Smooth muscle cell (in vitro differentiated cells): ENCODE data around the gene CERK. TPM values are rescaled to one million over a fixed set of nuclear protein-coding genes. Genes with fewer than 3 reads are reported as not detected.
"Not testable (repeated sequence)": the region's sequence is repeated elsewhere in the genome, so short reads cannot be mapped to it uniquely, and the experiment has no call there.

Experiments used
- DNase-seq: peaks from one replicate; lab custom pipeline; 2025; ENCODE audit not compliant: unreplicated experiment; lab: John Stamatoyannopoulos, UW
- H2AFZ ChIP-seq: fragments of 200-600 bp; sonication (generic); 2 replicates; pipeline ENCODE4 v1.6.0; 2016; ENCODE audit warnings: antibody characterized with exemption, low read depth, mild to moderate bottlenecking
- H3F3A ChIP-seq: fragments of 200-600 bp; sonication (generic); 2 replicates; pipeline ENCODE4 v1.6.0; 2017; ENCODE audit warnings: antibody characterized with exemption, low read depth
- H3K27ac ChIP-seq: fragments of 200-600 bp; sonication (generic); 2 replicates; pipeline ENCODE4 v1.5.1; 2016; ENCODE audit warnings: low read depth, mild to moderate bottlenecking
- H3K27me3 ChIP-seq: fragments of 200-600 bp; sonication (generic); 2 replicates; pipeline ENCODE4 v1.6.1; 2016; ENCODE audit warnings: low read depth, mild to moderate bottlenecking
- H3K36me3 ChIP-seq: fragments of 200-600 bp; sonication (generic); 2 replicates; pipeline ENCODE4 v1.5.1; 2016; ENCODE audit warnings: low read depth
- H3K4me1 ChIP-seq: fragments of 200-600 bp; sonication (generic); 2 replicates; pipeline ENCODE4 v1.5.1; 2016; ENCODE audit warnings: low read depth
- H3K4me2 ChIP-seq: fragments of 200-600 bp; sonication (generic); 2 replicates; pipeline ENCODE4 v1.6.0; 2016; ENCODE audit warnings: mild to moderate bottlenecking
- H3K4me3 ChIP-seq: fragments of 200-600 bp; sonication (generic); 2 replicates; pipeline ENCODE4 v1.5.1; 2016; ENCODE audit warnings: mild to moderate bottlenecking
- H3K79me2 ChIP-seq: fragments of 200-600 bp; sonication (generic); 2 replicates; pipeline ENCODE4 v1.6.0; 2016; ENCODE audit warnings: low read depth, mild to moderate bottlenecking
- H3K9ac ChIP-seq: fragments of 200-600 bp; sonication (generic); 2 replicates; pipeline ENCODE4 v1.6.0; 2016; ENCODE audit warnings: low read depth
- H3K9me3 ChIP-seq: fragments of 200-600 bp; sonication (generic); replicated peaks from 2 replicates; pipeline ENCODE4 v1.5.1; 2016; ENCODE audit warnings: low read depth
- H4K20me1 ChIP-seq: fragments of 200-600 bp; sonication (generic); 2 replicates; pipeline ENCODE4 v1.6.0; 2016; ENCODE audit warnings: low read depth
- WGBS: methylation state at CpG from one replicate; pipeline ENCODE4 v1.1.7; 2016; ENCODE audit warnings: low lambda C conversion rate; 5-methylcytosine and 5-hydroxymethylcytosine counted together
- polyA plus RNA-seq: library from polyadenylated mRNA; unstranded; fragments of >200 nt; fragmentation: Nextera tagmentation; extraction: Ambion mirVana; gene quantifications from 2 replicates; pipeline ENCODE4 v1.2.1, GENCODE V29; 2016
- total RNA-seq: library from RNA; depleted of rRNA; stranded (reverse); fragments of >200 nt; gene quantifications from 2 replicates; pipeline ENCODE4 v1.2.3, GENCODE V29; 2014
- TF ChIP-seq, protein P1 (sequence below): fragments of 200-600 bp; sonication (generic); IDR thresholded peaks from 2 replicates; pipeline ENCODE4 v1.5.1; 2017; ENCODE audit warnings: borderline replicate concordance, mild to moderate bottlenecking, antibody characterized with exemption; ENCODE audit not compliant: insufficient read depth, poor library complexity, severe bottlenecking

CERK gene
- total and polyA plus RNA-seq, 2 experiments from 2014 or later: 25.4 to 25.6 TPM

DNA sequence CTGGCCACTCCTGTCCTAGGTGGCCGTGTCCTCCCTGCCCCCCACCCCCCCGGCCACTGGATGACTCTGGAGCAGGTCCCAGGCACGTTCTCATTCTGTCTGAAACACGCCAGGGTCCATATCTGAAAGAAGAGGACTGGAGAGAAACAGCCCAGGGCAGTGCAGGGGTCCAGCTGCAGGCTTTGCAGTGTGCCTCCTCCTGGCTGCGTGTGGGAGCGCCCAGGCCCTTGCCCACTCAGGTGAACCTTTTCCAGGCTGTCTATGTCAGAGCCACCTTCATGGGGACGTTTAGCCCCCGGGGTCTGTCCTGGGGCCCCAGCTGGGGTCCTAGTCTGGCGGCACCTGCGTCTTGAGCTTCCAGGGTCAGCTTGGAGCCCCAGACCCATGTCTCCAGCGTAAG is 102.3 kb downstream of the CERK start:
- Histone ChIP-seq H3K9me3 (no peaks in the 10 kb centered on the region), H3F3A (no peaks in the 10 kb centered on the region), H2AFZ (no peak overlapping the region), H4K20me1 (no peaks in the 10 kb centered on the region), H3K4me1 (peaks cover 3% of the 10 kb centered on the region), H3K79me2 (no peaks in the 10 kb centered on the region), H3K9ac (no peak overlapping the region), H3K36me3 (no peaks in the 10 kb centered on the region), H3K27ac (no peak overlapping the region), H3K27me3 (no peaks in the 10 kb centered on the region), H3K4me2 (no peak overlapping the region), H3K4me3 (no peak overlapping the region)
- 80% methylated on average over 10 of the region's 11 CpGs for WGBS
- no peak for DNase-seq
- TF ChIP-seq, protein P1, sequence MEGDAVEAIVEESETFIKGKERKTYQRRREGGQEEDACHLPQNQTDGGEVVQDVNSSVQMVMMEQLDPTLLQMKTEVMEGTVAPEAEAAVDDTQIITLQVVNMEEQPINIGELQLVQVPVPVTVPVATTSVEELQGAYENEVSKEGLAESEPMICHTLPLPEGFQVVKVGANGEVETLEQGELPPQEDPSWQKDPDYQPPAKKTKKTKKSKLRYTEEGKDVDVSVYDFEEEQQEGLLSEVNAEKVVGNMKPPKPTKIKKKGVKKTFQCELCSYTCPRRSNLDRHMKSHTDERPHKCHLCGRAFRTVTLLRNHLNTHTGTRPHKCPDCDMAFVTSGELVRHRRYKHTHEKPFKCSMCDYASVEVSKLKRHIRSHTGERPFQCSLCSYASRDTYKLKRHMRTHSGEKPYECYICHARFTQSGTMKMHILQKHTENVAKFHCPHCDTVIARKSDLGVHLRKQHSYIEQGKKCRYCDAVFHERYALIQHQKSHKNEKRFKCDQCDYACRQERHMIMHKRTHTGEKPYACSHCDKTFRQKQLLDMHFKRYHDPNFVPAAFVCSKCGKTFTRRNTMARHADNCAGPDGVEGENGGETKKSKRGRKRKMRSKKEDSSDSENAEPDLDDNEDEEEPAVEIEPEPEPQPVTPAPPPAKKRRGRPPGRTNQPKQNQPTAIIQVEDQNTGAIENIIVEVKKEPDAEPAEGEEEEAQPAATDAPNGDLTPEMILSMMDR: no peak

DNA sequence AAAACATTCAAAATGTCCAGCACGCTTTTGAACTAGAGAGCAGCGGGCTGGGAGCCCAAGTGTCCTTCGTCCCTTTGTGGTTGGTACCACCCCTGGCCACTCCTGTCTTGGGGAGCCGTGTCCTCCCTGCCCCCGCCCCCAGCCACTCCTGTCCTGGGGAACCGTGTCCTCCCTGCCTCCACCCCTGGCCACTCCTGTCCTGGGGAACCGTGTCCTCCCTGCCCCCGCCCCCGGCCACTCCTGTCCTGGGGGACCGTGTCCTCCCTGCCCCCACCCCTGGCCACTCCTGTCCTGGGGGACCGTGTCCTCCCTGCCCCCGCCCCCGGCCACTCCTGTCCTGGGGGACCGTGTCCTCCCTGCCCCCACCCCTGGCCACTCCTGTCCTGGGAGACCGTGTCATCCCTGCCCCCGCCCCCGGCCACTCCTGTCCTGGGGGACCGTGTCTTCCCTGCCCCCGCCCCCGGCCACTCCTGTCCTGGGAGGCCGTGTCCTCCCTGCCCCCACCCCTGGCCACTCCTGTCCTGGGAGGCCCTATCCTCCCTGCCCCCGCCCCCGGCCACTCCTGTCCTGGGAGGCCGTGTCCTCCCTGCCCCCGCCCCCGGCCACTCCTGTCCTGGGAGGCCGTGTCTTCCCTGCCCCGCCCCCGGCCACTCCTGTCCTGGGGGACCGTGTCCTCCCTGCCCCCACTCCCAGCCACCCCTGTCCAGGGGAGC is 102.9 kb downstream of the CERK start:
- H3K4me1 ChIP-seq, H3K9ac ChIP-seq, H4K20me1 ChIP-seq, H3K79me2 ChIP-seq, H3K4me3 ChIP-seq, H3K36me3 ChIP-seq, H3K9me3 ChIP-seq, H3K27me3 ChIP-seq, H3K27ac ChIP-seq, H2AFZ ChIP-seq, H3F3A ChIP-seq: not testable (repeated sequence)
- 55% methylated on average over 12 of the region's 30 CpGs for WGBS
- peak overlapping the region; percentile 36 for H3K4me2 ChIP-seq
- peak; percentile 42 for DNase-seq

Other genes with a start within 250 kb of the CERK start
- gene CELSR1, start 200.6 kb downstream of the CERK start, total RNA-seq: 15.2 and 17.6 TPM in 2 replicates
- gene CELSR1, start 200.6 kb downstream of the CERK start, polyA plus RNA-seq: 3.6 and 12.3 TPM in 2 replicates
- 7.5 and 16.6 TPM in 2 replicates for gene GRAMD4, start 117.9 kb downstream of the CERK start, total RNA-seq
- 14.5 and 15.5 TPM in 2 replicates for gene GRAMD4, start 117.9 kb downstream of the CERK start, polyA plus RNA-seq
- gene TBC1D22A, start 24.4 kb upstream of the CERK start, total RNA-seq: 7.2 and 12.5 TPM in 2 replicates
- 14.4 and 19.2 TPM in 2 replicates for gene TBC1D22A, start 24.4 kb upstream of the CERK start, polyA plus RNA-seq